RKO (cell line): ENCODE measurements around the gene SERF1B.
"Not testable (repeated sequence)": the region's sequence is repeated elsewhere in the genome, so short reads cannot be mapped to it uniquely, and the experiment has no call there.

Experiments used
- DNase-seq: peaks from one replicate; pipeline ENCODE4 v3.0.0-alpha.2; 2016; ENCODE audit warnings: low spot score

The SERF1B gene

DNA sequence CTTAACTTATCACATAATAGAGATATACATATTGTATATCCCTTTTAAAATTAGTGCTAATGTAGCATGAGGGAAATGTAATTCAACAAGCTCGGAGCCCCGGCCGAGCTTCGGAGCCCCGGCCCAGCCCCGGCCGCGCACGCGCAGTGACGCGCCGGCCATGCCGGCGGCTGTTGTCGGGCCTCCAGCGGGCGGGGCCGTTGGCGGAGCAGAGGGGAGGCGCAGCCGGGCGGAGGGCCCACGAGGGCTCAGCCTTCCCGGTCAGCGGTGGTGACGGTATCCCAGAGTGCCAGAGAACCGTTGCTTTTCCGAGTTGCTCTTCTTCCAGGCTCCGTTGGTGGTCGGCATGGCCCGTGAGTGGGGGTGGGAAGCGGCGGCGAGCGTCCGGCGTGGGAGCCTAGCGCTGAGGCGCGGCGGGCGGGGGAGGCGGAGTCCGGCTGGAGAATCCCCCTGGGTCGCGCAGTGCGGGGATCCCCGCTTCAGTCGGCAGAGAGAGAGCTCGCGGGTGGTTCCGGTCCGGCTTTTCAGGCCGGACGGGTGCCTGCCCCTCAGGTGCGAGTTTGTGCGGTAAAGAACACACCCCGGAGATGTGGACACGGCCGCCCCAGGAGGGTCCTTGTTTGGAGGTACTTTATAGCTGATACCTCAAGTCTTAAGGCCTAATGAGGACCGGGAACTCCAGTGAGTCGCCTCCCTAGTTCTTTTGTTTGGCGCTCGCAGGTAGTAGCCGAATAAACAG, at the start of gene SERF1B:
Gene SERF1B (plus strand): TSS at position 146 of the 739 bp plus-strand sequence. CDS start 201 bp downstream, at position 347.
- DNase-seq, result not testable (repeated sequence)

DNA sequence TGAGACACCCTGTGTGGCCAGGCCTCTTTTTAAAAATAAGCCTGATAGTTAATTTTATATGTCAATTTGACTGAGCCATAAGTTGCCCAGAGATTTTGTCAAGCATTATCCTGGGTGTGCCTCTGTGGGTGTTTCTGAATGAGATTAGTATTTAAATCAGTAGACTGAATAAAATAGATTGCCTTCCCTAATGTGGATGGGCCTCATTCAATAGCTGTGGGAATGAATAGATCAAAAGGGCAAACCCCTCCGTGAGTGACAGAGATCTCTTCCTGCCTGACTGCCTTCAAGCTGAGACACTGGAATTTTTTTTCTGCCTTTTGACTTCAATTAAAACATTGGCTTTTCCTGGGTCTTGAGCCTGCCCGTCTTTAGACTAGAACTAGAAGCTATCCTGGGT, 33.3 kb upstream of the SERF1B start:
- DNase-seq, result not testable (repeated sequence)

DNA sequence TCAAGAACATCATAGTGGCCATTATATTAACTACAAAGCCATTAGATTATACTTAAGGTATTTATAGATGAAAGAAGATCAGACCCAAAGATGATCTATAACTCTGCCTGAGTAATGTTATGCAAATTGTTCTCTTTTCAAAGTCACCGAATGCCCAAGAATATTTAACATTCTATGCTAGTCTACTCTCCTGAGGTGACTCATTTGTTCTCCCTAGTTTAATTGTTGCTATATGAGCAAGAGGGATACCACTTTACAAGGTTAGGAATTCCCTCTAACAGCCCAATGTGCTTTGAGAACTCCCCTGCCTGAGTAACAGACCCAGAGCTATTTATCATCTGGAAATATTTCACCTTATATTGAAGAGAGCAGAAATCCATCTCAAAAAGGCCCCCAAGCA, 29.5 kb upstream of the SERF1B start:
- not testable (repeated sequence) for DNase-seq

DNA sequence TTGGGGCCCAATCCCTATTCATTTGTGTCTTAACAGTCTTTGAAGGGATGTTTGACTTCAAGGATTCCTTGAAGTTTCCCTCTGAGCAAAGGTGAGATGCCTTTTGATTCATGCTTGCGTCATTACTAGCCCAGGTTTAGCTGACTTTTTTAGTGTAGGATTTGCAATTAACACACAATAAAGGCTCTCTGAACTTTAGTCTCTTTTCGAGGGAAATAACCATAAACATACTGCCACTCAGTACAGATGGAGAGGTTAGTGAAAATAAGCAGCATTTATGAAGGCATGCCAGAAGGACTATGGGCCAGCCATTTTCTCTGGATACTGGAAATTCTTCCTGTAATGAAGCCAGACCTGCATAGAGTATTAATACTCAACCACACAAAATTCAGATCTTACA, 4.4 kb upstream of the SERF1B start:
- not testable (repeated sequence) for DNase-seq

DNA sequence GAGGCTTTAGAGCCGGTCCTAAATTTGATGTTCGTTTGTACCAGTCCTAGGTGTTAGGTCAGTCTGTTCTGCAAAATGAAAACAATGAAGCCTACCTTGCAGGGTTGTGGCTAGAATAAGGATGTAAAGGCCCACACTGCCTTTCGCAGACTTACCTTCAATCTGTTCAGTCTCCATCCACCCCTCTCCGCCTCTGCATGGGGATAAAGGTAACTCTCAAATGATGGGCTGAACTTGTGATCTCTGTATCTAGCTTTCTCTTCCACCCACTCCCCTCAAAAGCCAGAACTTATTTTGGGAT, 744 bp downstream of the SERF1B start:
- DNase-seq, result not testable (repeated sequence)

DNA sequence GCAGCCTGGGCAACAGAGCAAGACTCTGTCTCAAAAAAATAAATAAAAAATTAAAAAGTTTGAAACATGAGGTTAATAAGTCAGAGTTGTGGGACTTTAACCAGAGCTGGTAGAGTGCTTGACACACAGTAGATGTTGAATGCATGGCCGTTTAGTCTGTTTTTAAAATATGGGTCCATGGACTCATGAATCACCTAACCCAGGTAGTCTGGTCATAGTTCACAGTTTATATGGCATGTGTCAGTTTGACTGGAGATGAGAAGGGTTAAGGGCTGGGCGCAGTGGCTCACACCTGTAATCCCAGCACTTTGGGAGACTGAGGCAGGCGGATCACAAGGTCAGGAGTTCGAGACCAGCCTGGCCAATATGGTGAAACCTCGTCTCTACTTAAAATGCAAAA, 6.2 kb downstream of the SERF1B start:
- DNase-seq, result not testable (repeated sequence)

DNA sequence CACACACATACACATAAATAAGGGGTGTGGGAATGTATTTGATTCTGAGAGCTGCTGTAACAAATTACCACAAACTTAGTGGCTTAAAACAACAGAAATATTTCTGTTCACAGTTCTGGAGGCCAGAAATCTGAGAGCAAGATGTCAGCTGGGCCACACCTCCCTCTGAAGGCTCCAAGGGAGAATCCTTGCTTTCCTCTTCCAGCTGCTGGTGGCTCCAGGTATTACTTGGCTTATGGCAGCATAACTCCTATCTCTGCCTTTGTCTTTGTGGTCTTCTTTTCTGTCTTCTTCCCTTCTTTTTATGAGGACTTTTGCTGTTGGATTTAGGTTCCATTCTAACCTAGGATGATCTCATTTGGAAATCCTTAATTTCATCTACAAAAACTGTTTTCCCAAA, 16.4 kb downstream of the SERF1B start:
- DNase-seq, result not testable (repeated sequence)

DNA sequence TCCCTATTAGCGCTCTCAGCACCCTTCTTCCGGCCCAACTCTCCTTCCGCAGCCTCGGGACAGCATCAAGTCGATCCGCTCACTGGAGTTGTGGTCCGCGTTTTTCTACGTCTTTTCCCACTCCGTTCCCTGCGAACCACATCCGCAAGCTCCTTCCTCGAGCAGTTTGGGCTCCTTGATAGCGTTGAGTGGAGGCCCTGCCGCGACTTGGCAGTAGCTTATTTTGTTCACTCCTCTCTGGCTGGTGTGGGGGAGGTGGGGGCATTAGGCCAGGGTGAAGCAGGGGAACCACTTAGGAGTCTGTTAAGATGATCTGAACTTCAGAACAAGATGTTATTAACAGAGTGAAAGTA, 24.7 kb downstream of the SERF1B start:
- DNase-seq, result not testable (repeated sequence)

DNA sequence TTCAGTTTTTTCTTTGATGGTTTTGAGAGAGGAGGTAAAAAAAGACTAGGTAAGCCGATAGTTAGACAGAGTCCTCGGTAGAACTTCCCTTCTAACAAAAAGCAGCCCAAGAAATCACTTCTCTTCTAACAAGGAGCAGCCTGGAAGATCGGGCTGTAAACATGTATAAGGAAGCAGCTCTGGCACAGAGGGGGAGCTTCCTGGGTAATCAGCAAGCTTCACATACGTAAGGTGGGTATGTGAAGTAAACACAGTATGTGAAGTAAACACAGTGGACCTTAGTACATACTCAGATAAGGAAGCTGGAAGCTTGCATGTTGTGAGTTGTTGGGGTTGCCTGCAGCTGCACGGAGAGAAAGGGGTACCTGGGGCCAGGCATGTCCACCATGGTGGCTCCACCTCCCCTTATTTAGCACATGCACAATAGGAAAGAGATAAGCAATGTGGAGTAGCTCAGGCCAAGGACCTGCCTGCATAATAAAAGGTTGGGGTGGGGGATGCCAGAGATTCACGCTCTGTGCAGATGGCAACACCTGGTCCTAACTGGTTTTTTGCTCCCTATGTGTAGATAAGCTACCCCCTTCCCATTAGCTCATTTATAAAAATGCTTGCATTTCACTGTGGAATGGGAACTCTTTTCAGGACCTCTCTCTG, 31.4 kb downstream of the SERF1B start:
- DNase-seq, result not testable (repeated sequence)

DNA sequence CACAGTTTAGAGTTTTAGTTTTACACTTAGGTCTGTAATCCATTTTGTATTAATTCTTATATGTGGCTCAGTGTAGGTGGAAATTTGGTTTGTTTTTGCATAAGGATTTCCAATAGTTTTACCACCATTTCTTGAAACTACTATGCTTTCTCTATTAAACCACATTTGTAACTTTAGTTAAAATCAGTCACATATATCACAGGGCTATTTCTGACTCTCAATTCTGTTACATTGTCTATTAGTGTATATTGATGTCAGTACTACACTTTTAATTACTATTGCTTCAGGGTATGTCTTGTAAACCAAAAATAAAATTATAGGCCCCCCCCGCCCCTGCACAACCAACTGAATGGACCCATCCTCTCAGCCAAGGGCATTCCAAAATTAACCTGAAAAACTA, 32.1 kb downstream of the SERF1B start:
- DNase-seq, result not testable (repeated sequence)

DNA sequence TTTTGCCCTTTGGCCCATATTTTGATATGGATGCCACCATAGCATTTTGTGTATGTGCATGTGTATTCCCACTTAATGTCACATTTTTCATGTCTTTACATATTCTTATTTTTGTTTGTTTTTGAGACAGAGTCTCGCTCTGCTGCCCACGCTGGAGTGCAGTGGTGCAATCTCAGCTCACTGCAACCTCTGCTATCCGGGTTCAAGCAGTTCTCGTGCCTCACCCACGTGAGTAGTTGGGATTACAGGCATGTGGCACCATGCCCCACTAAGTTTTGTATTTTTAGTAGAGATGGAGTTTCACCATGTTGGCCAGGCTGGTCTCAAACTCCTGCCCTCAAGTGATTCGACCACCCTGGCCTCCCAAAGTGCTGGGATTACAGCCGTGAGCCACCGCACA, 52.6 kb downstream of the SERF1B start:
- not testable (repeated sequence) for DNase-seq

DNA sequence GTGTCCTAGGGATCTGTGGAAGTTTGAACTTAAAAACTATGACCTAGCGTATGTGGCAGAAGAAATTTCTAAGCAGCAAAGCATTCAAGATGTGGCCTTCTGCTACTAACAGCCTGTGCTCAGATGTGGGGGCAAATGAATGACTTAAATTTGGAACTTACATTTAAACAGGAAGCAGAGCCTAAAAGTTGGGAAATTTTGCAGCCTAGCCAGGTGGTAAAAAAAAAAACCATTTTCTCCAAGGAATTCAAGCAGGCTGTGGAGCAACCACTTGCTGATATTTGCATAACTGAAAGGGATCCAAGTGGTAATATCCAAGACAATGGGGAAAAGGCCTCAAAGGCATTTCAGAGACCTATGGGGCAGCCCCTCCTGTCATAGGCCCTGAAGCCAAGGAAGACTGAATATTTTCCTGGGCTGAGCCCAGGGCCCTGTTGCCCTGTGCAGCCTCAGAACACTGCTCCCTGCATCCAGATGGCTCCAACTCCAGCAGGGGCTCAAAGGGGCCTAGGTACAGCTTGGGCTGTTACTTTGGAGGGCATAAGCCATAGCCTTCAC, 63.9 kb downstream of the SERF1B start:
- not testable (repeated sequence) for DNase-seq

DNA sequence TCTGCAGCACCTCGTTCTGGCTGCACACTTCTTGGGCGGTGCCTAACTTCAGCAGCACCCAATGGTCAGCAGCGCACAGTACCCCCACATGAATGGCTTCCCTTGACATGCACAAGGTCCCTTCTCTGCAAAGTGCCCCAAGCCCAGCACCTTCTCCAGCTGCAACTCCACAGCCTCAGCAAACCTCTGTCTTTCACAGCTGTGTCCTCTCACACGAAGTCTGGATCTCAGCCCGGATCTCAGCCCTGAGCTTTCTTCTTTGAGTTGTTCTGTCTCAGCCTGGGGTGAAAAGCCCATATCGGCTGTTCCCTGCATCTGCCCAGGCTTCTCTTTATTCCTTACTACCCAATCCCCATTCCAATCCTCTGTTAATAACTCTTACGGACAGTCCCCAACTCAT, 66.7 kb downstream of the SERF1B start:
- not testable (repeated sequence) for DNase-seq
